Measurements from ENCODE around the gene OPCML.

Gene OPCML

GRCh38 chr11:133219543-133219942 lies 312.8 kb downstream of the OPCML start:
- Histone ChIP-seq H3K79me2 (ENCODE audit: insufficient read depth, low read length) (no peaks in the 10 kb centered on the region), H4K20me1 (ENCODE audit: insufficient read depth, low read length, poor library complexity, severe bottlenecking) (no peaks in the 10 kb centered on the region), H2AFZ (ENCODE audit: low read length) (no peak overlapping the region), H3F3A (ENCODE audit: low read depth) (no peaks in the 10 kb centered on the region), H3K4me2 (ENCODE audit: low read depth, low read length, poor library complexity, severe bottlenecking) (no peak overlapping the region), H3K36me3 (ENCODE audit: insufficient read depth, low read length) (no peaks in the 10 kb centered on the region), H3K9me2 (replicated peaks; ENCODE audit: low read depth, low read length) (no peaks in the 10 kb centered on the region), H3K9ac (ENCODE audit: low read depth, low read length, poor library complexity, severe bottlenecking) (no peak overlapping the region), H3K27me3 (ENCODE audit: insufficient read depth, low read length, poor library complexity, severe bottlenecking) (no peaks in the 10 kb centered on the region), H3K4me1 (ENCODE audit: insufficient read depth, low read length, poor library complexity, severe bottlenecking) (no peaks in the 10 kb centered on the region), H3K4me3 (ENCODE audit: low read length, poor library complexity, severe bottlenecking) (no peak overlapping the region), H3K9me3 (ENCODE audit: insufficient read depth, low read depth, low read length) (peaks cover 11% of the 10 kb centered on the region; the same call in 1 of the 2 replicates)
- TF ChIP-seq CTCF (conservative IDR thresholded peaks at IDR 0.05; ENCODE audit: low read length) (no peak), EZH2phosphoT487 (IDR thresholded peaks at IDR 0.05; ENCODE audit: borderline replicate concordance) (no peak)

- Histone ChIP-seq H3K9ac (ENCODE audit: low read depth, low read length, poor library complexity, severe bottlenecking) (no peak overlapping the region), H3F3A (ENCODE audit: low read depth) (no peaks in the 10 kb centered on the region), H3K4me1 (ENCODE audit: insufficient read depth, low read length, poor library complexity, severe bottlenecking) (no peaks in the 10 kb centered on the region), H2AFZ (ENCODE audit: low read length) (no peak overlapping the region), H4K20me1 (ENCODE audit: insufficient read depth, low read length, poor library complexity, severe bottlenecking) (no peaks in the 10 kb centered on the region), H3K4me2 (ENCODE audit: low read depth, low read length, poor library complexity, severe bottlenecking) (no peak overlapping the region), H3K9me3 (ENCODE audit: insufficient read depth, low read depth, low read length) (peaks cover 4% of the 10 kb centered on the region; the same call in 1 of the 2 replicates), H3K9me2 (replicated peaks; ENCODE audit: low read depth, low read length) (no peaks in the 10 kb centered on the region), H3K79me2 (ENCODE audit: insufficient read depth, low read length) (no peaks in the 10 kb centered on the region), H3K36me3 (ENCODE audit: insufficient read depth, low read length) (no peaks in the 10 kb centered on the region), H3K4me3 (ENCODE audit: low read length, poor library complexity, severe bottlenecking) (no peak overlapping the region), H3K27me3 (ENCODE audit: insufficient read depth, low read length, poor library complexity, severe bottlenecking) (no peaks in the 10 kb centered on the region)
- no peak for TF ChIP-seq EZH2phosphoT487 (IDR thresholded peaks at IDR 0.05; ENCODE audit: borderline replicate concordance)
Measured at GRCh38 chr11:133216813-133217212, 315.5 kb downstream of the OPCML start.

GRCh38 chr11:133215596-133216230 lies 316.6 kb downstream of the OPCML start:
- Histone ChIP-seq H3K9ac (ENCODE audit: low read depth, low read length, poor library complexity, severe bottlenecking) (no peak overlapping the region), H2AFZ (ENCODE audit: low read length) (no peak overlapping the region), H3K79me2 (ENCODE audit: insufficient read depth, low read length) (no peaks in the 10 kb centered on the region), H3K36me3 (ENCODE audit: insufficient read depth, low read length) (no peaks in the 10 kb centered on the region), H3F3A (ENCODE audit: low read depth) (no peaks in the 10 kb centered on the region), H3K9me2 (replicated peaks; ENCODE audit: low read depth, low read length) (no peaks in the 10 kb centered on the region), H3K9me3 (ENCODE audit: insufficient read depth, low read depth, low read length) (peaks cover 3% of the 10 kb centered on the region; the same call in 1 of the 2 replicates), H4K20me1 (ENCODE audit: insufficient read depth, low read length, poor library complexity, severe bottlenecking) (no peaks in the 10 kb centered on the region), H3K4me3 (ENCODE audit: low read length, poor library complexity, severe bottlenecking) (no peak overlapping the region), H3K4me1 (ENCODE audit: insufficient read depth, low read length, poor library complexity, severe bottlenecking) (no peaks in the 10 kb centered on the region), H3K27me3 (ENCODE audit: insufficient read depth, low read length, poor library complexity, severe bottlenecking) (no peaks in the 10 kb centered on the region), H3K4me2 (ENCODE audit: low read depth, low read length, poor library complexity, severe bottlenecking) (no peak overlapping the region)
- TF ChIP-seq EZH2phosphoT487 (IDR thresholded peaks at IDR 0.05; ENCODE audit: borderline replicate concordance), result no peak
- TF ChIP-seq CTCF (conservative IDR thresholded peaks at IDR 0.05; ENCODE audit: low read length), result no peak

- no peaks in the 10 kb centered on the region for H3F3A ChIP-seq (ENCODE audit: low read depth)
- H3K4me1 ChIP-seq (ENCODE audit: insufficient read depth, low read length, poor library complexity, severe bottlenecking), result no peaks in the 10 kb centered on the region
- H3K79me2 ChIP-seq (ENCODE audit: insufficient read depth, low read length), result no peaks in the 10 kb centered on the region
- no peaks in the 10 kb centered on the region for H3K27me3 ChIP-seq (ENCODE audit: insufficient read depth, low read length, poor library complexity, severe bottlenecking)
- 0 out of 2 replicates have a peak, but pooled peaks cover 3% of the 10 kb centered on the region for H3K9me3 ChIP-seq (ENCODE audit: insufficient read depth, low read depth, low read length)
- no peak overlapping the region for H2AFZ ChIP-seq (ENCODE audit: low read length)
- no peaks in the 10 kb centered on the region for H3K9me2 ChIP-seq (replicated peaks; ENCODE audit: low read depth, low read length)
- no peak overlapping the region for H3K4me3 ChIP-seq (ENCODE audit: low read length, poor library complexity, severe bottlenecking)
- H3K4me2 ChIP-seq (ENCODE audit: low read depth, low read length, poor library complexity, severe bottlenecking), result no peak overlapping the region
- H4K20me1 ChIP-seq (ENCODE audit: insufficient read depth, low read length, poor library complexity, severe bottlenecking), result no peaks in the 10 kb centered on the region
- no peaks in the 10 kb centered on the region for H3K36me3 ChIP-seq (ENCODE audit: insufficient read depth, low read length)
- H3K9ac ChIP-seq (ENCODE audit: low read depth, low read length, poor library complexity, severe bottlenecking), result no peak overlapping the region
- TF ChIP-seq CTCF (conservative IDR thresholded peaks at IDR 0.05; ENCODE audit: low read length) (no peak), EZH2phosphoT487 (IDR thresholded peaks at IDR 0.05; ENCODE audit: borderline replicate concordance) (no peak)
Measured at GRCh38 chr11:133214646-133215045, 317.7 kb downstream of the OPCML start.
